HG02870 (cell line): Measurements from ENCODE around the gene CCDC60.
"Not testable (repeated sequence)": the region's sequence is repeated elsewhere in the genome, so short reads cannot be mapped to it uniquely, and the experiment has no call there.

Source experiments
- ATAC-seq: cut with Tn5 transposase; IDR thresholded peaks from one replicate; pipeline ENCODE4 v1.9.1; 2021; ENCODE audit warnings: mild to moderate bottlenecking, moderate library complexity; ENCODE audit not compliant: unreplicated experiment

CCDC60 gene

GRCh38 chr12:119338593-119339363 is 4.2 kb downstream of the CCDC60 start:
- no peak for ATAC-seq

DNA sequence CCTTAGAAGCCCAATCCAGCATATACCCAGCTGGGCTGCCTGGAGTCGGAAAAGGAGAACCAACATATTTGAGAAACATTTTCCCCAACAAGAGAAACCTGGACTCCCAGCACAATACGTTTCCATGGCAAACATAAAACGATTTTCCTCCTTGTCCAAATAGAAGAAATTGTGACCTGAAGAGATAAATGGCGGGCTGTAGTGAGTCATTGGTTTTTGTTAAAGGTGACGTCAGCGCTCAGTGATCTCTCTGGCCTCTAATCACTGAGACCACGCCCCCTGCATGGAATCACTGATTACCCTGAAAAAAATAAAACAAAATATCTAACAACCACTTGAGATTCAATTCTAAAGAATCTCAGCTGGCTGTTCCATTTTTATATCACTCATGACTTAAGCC is 6.0 kb downstream of the CCDC60 start:
- ATAC-seq: no peak

DNA sequence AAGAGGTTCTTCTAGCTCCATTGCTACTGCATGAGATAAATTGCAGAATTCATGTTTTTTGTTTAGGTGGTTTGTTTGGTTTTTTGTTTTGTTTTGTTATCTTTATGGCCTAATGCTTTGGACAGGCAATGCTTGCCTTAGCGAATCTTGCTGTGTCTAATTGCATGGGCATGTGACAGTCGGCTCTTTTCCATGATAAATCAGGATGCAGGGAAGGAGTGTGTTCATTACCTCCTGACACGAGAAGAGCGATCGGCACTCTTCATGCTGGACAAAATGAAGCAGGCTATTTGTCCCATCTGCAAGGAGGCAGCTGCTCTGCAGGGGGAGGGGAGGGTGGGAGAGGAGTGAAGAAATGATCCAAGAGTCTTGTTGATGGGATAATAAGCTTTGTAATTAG is 6.5 kb downstream of the CCDC60 start:
- ATAC-seq: no peak

- ATAC-seq: no peak
Measured at GRCh38 chr12:119341988-119342387, 7.5 kb downstream of the CCDC60 start.

- no peak for ATAC-seq
Measured at GRCh38 chr12:119343130-119343529, 8.6 kb downstream of the CCDC60 start.

GRCh38 chr12:119354172-119354571 is 19.6 kb downstream of the CCDC60 start:
- no peak for ATAC-seq

- ATAC-seq: not testable (repeated sequence)
Measured at GRCh38 chr12:119360366-119360765, 25.8 kb downstream of the CCDC60 start.

GRCh38 chr12:119363037-119363436 is 28.5 kb downstream of the CCDC60 start:
- no peak for ATAC-seq

GRCh38 chr12:119363490-119363889 is 29.0 kb downstream of the CCDC60 start:
- no peak for ATAC-seq

GRCh38 chr12:119365451-119365850 is 30.9 kb downstream of the CCDC60 start:
- no peak for ATAC-seq

- ATAC-seq: no peak
Measured at GRCh38 chr12:119366007-119366406, 31.5 kb downstream of the CCDC60 start.

- no peak for ATAC-seq
Measured at GRCh38 chr12:119369161-119369560, 34.6 kb downstream of the CCDC60 start.

GRCh38 chr12:119369907-119370546 is 35.5 kb downstream of the CCDC60 start:
- no peak for ATAC-seq

GRCh38 chr12:119372540-119372939 is 38.0 kb downstream of the CCDC60 start:
- ATAC-seq: no peak

DNA sequence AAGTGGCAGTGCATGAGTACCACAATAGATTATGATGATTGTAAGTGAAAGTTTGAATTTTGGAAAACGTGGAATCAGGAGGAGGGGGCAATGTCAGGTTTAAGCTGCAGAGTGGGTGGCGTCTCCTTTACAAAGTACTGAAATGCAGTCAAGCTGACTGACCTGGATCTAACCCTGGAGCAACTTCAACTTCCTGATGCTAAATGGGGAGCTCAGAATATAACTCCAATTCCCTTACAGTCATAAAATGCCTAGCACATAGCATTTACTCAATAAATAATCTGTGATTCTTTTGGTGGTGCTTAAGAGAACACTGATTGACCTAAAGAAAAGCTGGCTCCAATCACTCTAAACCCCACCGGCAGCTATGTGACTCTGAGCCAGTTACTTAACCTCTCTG is 38.5 kb downstream of the CCDC60 start:
- no peak for ATAC-seq

DNA sequence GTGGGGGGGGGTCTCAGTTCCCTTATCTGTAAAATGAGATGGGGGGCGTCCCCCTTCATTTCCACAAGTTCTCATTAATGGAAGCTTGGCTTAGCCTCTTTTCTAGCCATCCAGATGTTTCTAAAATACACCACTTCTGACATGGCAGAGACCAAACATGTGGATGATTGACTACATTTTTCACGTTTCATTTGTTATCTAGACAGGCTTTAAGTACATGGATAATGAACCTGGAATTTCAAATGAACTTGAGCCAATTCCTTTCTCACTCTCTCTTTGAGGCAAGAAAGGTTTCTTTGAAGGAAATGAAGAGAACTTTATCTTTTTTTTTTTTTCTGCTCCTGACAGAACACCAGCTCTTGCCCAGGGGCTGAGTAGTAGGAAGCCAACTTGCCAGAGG is 39.1 kb downstream of the CCDC60 start:
- ATAC-seq: no peak

DNA sequence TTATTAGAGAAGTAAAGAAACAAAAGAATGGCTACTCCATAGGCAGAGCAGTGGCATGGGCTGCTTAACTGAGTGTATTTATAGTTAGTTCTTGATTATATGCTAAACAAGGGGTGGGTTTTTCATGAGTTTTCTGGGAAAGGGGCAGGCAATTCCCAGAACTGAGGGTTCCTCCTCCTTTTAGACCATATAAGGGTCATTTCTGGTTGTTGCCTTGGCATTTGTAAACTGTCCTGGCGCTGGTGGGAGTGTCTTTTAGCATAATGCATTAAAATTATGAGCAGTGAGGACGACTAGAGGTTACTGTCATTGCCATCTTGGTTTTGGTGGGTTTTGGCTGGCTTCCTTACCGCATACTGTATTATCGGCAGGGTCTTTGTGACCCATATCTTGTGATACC is 40.1 kb downstream of the CCDC60 start:
- ATAC-seq: no peak

DNA sequence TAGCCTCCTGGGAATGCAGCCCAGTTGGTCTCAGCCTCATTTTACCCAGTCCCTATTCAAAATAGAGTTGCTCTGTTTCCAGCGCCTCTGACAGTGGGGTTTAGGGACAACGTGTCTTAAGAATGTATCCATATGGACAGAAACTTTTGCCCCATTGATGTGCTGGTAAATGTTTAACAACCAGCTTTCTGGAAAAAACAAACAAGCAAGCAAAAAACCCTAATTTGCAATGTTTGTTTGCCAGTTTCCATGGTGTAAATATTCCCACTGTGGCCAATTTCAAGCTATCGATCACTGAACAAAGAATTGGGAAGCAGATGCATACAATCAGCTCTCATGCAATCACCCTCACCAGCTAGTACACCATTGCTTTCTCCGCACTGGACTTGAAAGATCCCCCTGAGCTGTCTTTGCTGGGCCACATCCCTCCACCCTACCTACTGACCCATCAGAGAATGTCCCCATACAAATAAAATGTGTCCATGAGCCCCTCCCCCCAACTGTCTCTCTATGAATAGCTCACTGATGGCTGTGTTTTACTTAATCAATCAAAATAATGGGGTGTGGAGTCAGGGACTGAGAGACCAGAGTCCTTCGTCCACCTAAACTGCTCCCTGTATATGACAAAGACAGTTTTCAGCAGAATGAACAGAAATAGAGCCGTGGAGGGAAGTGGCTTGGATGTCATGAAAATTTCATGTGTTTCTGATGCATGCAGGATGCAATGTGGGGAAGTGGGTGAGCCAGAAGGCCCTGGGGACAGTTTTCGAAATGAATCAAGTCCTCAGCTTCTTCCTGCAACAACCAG is 40.8 kb downstream of the CCDC60 start:
- peak; percentile 65 for ATAC-seq

- no peak for ATAC-seq
Measured at GRCh38 chr12:119375883-119376190, 41.3 kb downstream of the CCDC60 start.

DNA sequence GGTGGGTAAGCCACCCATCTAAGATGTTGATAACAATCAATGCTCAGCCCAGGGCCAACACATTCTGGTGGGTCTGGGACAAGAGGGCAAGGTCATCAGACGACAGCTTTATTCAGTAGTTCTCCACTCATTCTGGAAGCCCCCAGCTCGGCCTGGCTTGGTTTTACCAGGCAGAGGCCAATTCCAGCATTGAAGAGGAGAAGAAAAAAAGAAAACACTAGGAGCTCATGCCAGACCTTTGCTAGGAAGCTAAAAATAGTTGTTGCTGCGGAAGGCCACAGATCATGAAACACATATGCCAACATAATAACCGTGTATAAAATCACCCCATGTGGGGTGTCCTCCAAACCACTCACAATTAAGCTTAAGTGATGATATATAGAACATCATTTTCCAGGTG is 44.4 kb downstream of the CCDC60 start:
- no peak for ATAC-seq

DNA sequence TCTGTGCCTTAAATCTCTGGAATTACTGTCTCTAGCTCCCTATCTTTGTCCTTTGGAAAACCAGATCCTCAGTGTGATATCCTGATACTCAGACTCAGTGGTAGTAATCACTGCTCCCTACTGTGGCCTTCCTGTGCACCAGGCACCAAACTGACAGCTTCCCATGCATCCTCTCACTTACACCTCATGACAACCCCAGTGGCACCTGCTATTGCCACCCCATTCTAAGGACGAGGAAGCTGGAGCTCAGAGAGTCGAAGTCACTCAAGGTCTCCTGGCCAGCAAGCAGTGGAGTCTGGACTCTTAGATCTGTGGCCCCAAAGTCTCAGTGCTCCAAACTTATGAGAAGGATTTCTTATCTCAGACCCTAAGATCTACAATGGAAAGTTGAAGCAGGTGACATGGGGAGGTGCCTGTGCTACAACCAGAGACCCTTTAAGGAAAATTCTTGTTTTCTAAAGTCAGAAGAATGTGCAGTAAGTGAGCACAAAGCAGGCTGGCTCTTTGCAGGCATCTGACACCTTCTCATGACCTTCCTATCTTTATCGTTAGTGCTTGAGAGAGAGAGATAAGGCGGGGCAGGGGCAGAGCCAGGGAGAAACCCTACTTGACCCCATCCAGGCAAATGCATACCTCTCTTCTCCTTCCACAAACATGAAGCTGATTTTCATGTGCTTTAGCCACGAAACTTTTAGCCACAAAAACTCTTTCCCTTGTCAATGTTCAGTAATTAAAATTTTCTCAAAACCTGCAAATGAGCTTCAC is 47.1 kb downstream of the CCDC60 start:
- no peak for ATAC-seq
